Stimulated activated naive CD8-positive, alpha-beta T cell treated with anti-CD3 and anti-CD28 coated beads, Interleukin-15, amount 100 ng/mL, for 72 hours (primary cell): ENCODE data around the gene ETNK2.

ENCODE experiments used
- ATAC-seq: fragments of 150-1000 bp; cut with Tn5 transposase; 2 replicates; pipeline ENCODE4 v1.10.0; 2021; ENCODE audit warnings: mild to moderate bottlenecking, moderate library complexity
- DNase-seq, 2 donors: peaks; one replicate each; pipeline ENCODE4 v3.0.0; 2021 to 2022
- H3K27ac Mint-ChIP-seq, 2 donors: one replicate each; pipeline ENCODE4 v1.8.0; 2022; ENCODE audit warnings: mild to moderate bottlenecking in 2 of 2, mixed read lengths in 2 of 2, moderate library complexity in 2 of 2
- H3K27me3 Mint-ChIP-seq: one replicate; pipeline ENCODE4 v1.8.0; 2022; ENCODE audit warnings: mixed read lengths
- H3K4me1 Mint-ChIP-seq: one replicate; pipeline ENCODE4 v1.8.0; 2022; ENCODE audit warnings: mild to moderate bottlenecking, mixed read lengths
- H3K4me3 Mint-ChIP-seq, 2 donors: one replicate each; pipeline ENCODE4 v1.8.0; 2022; ENCODE audit warnings: mild to moderate bottlenecking in 2 of 2, mixed read lengths in 2 of 2, moderate library complexity in 1 of 2
- H3K9me3 Mint-ChIP-seq, 2 donors: one replicate each; pipeline ENCODE4 v1.8.0; 2022; ENCODE audit warnings: mixed read lengths in 2 of 2

ETNK2 gene

DNA sequence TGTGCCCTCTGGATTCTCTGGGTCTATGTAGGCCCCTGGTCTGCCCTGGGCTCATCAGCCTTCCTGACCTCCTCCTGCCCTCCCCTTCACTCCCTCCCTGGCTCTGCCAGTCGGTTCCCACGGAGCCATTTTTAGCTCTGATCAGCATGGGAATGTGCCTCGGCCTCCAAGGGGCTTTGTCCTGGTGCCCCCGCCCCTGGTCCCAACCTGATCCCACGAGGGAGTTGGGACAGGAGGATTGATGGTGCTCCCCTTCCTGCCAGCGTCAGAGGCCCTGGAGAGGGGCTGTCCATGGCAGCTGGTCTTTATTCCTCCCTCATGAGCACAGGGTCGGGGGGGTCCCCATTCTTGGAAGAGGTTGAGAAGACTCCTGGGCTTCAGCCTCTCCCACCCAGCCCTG is 24.9 kb downstream of the ETNK2 start:
- peaks cover 20% of the 10 kb centered on the region for H3K4me1 Mint-ChIP-seq
- no peaks in the 10 kb centered on the region for H3K9me3 Mint-ChIP-seq
- ATAC-seq (no peak), DNase-seq (no peak)
- H3K4me3 Mint-ChIP-seq: no peak overlapping the region
- H3K27me3 Mint-ChIP-seq: no peaks in the 10 kb centered on the region
- no peak overlapping the region for H3K27ac Mint-ChIP-seq

DNA sequence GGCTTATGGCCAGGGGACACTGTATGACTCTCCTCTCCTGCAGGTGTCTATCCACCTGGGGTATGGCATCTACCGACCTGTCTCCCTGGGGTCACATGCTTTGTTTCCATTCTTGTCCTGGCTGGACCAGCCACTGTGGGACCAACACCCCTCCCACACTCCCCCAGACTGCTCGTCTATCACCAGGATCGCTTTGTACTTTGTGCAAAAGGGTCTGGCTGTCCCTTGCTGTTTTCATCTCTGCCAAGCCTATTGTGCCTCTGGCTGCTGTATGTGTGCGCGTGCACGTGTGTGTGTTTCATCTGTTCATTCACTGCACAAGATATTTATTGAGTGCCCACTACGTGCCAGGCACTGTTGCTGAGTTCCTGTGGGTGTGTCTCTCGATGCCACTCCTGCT is 25.5 kb downstream of the ETNK2 start:
- DNase-seq: no peak
- no peak overlapping the region for H3K27ac Mint-ChIP-seq
- H3K4me1 Mint-ChIP-seq: peaks cover 20% of the 10 kb centered on the region
- H3K27me3 Mint-ChIP-seq: no peaks in the 10 kb centered on the region
- no peaks in the 10 kb centered on the region for H3K9me3 Mint-ChIP-seq
- no peak overlapping the region for H3K4me3 Mint-ChIP-seq
- ATAC-seq: no peak

DNA sequence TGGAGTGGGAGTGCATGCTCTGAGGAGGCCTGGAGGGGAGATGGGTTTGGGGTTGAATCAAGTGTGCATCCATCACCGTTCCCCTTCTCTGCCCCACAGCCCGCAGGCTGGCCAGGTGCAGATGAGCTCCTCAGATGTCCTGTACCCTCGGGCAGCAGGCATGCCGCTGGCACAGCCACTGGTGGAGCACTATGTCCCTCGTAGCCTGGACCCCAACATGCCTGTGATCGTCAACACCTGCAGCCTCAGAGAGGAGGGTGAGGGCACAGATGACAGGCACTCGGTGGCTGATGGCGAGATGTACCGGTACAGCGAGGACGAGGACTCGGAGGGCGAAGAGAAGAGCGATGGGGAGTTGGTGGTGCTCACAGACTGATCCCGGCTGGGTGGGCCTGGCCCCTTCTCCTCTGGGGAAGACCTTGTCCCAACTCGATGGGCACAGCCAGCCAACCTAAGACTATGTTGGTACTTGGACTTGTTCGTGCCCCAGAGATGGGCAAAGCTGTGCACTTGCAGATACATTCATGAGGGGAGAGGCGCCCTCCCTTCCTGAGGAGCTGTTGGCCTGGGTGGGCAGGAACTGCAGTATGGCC is 26.0 kb downstream of the ETNK2 start:
- Mint-ChIP-seq H3K27ac (no peak overlapping the region), H3K4me1 (peaks cover 20% of the 10 kb centered on the region), H3K27me3 (no peaks in the 10 kb centered on the region), H3K9me3 (no peaks in the 10 kb centered on the region), H3K4me3 (no peak overlapping the region)
- ATAC-seq (no peak), DNase-seq (no peak)

GRCh38 chr1:204124639-204125038 is 27.2 kb downstream of the ETNK2 start:
- H3K4me3 Mint-ChIP-seq: no peak overlapping the region
- H3K27me3 Mint-ChIP-seq: no peaks in the 10 kb centered on the region
- DNase-seq (no peak), ATAC-seq (no peak)
- no peak overlapping the region for H3K27ac Mint-ChIP-seq
- H3K4me1 Mint-ChIP-seq: peaks cover 20% of the 10 kb centered on the region
- no peaks in the 10 kb centered on the region for H3K9me3 Mint-ChIP-seq

GRCh38 chr1:204123376-204123775 is 28.5 kb downstream of the ETNK2 start:
- Mint-ChIP-seq H3K9me3 (no peaks in the 10 kb centered on the region), H3K4me3 (no peak overlapping the region), H3K4me1 (peaks cover 7% of the 10 kb centered on the region), H3K27ac (no peak overlapping the region), H3K27me3 (no peaks in the 10 kb centered on the region)
- ATAC-seq (peak; percentile 31), DNase-seq (no peak)

DNA sequence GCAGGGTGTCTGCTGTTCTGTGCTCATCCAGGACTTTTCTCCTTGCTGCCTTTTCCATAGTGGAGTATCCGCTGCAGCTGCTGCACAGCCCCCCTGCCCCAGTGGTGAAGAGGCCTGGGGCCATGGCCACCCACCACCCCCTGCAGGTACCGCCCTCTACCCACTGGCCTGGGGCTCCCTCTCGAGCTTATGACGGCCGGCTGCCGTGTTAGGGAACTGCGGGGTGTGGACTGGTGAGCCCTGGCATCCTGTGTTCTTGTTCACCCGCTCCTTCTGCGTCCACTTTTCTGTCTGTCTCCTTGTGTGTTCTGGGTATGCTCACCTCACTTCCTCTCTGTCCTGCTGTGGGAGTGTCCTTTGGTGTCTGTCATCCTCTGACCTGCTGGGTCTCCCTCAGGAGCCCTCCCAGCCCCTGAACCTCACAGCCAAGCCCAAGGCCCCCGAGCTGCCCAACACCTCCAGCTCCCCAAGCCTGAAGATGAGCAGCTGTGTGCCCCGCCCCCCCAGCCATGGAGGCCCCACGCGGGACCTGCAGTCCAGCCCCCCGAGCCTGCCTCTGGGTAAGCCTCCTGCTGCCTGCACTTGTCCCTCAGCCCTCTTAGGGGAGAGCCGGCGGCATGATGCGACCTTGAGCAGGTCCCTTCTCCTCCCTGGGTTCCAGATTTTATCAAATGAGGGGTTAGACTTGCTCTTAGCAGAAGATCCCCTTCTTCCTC is 29.8 kb downstream of the ETNK2 start:
- ATAC-seq (no peak), DNase-seq (no peak)
- Mint-ChIP-seq H3K27me3 (no peaks in the 10 kb centered on the region), H3K27ac (no peak overlapping the region), H3K4me1 (no peaks in the 10 kb centered on the region), H3K4me3 (no peak overlapping the region), H3K9me3 (no peaks in the 10 kb centered on the region)

DNA sequence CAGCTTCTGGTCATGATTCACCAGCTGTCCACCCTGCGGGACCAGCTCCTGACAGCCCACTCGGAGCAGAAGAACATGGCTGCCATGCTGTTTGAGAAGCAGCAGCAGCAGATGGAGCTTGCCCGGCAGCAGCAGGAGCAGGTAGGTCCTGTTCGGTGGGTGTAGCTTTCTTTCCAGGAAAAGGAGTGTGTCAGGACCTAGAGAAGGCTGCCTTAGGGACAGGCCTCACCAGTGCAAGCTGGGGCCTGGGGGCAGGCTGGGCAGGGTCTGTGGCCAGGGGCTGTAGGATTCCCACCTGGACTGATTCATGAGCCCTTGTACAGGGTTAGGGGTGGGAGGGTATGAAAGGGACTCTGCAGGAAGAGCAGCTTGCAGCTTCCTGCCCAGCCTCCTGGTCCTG is 35.3 kb downstream of the ETNK2 start:
- H3K27ac Mint-ChIP-seq: no peak overlapping the region
- DNase-seq (no peak), ATAC-seq (no peak)
- peaks cover 13% of the 10 kb centered on the region for H3K4me1 Mint-ChIP-seq
- H3K9me3 Mint-ChIP-seq: no peaks in the 10 kb centered on the region
- no peaks in the 10 kb centered on the region for H3K27me3 Mint-ChIP-seq
- no peak overlapping the region for H3K4me3 Mint-ChIP-seq

DNA sequence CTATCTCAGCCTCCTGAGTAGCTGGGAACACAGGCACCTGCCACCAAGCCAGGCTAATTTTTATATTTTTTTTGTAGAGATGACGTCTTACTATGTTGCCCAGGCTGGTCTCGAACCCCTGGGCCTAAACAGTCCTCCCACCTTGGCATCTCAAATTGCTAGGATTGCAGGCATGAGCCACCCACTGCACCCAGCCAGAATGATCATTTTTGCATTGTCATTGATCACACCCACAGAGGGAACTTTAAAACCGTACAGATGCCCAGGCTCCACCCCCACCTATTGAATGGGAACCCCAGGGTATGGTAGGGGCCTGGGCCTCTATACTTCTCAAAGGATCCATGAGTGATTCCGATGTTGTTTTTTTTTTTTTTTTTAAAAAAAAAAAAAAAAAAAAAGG is 36.7 kb downstream of the ETNK2 start:
- ATAC-seq (no peak), DNase-seq (no peak)
- Mint-ChIP-seq H3K27ac (no peak overlapping the region), H3K9me3 (no peaks in the 10 kb centered on the region), H3K27me3 (no peaks in the 10 kb centered on the region), H3K4me3 (no peak overlapping the region), H3K4me1 (peaks cover 13% of the 10 kb centered on the region)

DNA sequence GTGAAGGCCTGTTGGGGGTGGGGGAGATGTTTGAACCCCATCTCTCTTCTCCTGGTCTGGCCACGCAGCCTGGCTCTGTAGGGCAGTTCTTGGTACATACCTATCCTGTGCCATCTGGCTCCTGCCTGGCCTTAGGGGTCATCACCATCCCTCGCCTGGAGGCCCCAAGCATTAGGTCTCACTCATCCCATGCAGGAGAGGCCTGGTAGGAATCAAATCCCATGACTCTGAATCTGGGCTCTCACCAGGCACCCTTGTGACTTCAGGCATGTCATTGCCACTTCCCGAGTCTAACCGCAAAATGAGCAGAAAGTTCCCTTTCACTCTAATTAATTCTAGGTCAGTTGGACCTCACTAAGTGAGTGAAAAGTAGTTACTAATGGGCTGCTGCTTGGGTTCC is 37.2 kb downstream of the ETNK2 start:
- DNase-seq (no peak), ATAC-seq (no peak)
- Mint-ChIP-seq H3K9me3 (no peaks in the 10 kb centered on the region), H3K4me1 (peaks cover 13% of the 10 kb centered on the region), H3K27ac (no peak overlapping the region), H3K4me3 (no peak overlapping the region), H3K27me3 (no peaks in the 10 kb centered on the region)

GRCh38 chr1:204113896-204114295 is 37.9 kb downstream of the ETNK2 start:
- Mint-ChIP-seq H3K9me3 (no peaks in the 10 kb centered on the region), H3K4me3 (no peak overlapping the region)
- ATAC-seq: no peak

GRCh38 chr1:204112876-204113730 is 38.7 kb downstream of the ETNK2 start:
- DNase-seq (no peak), ATAC-seq (no peak)
- Mint-ChIP-seq H3K4me3 (no peak overlapping the region), H3K27ac (peak overlapping the region; percentile 50 to 85), H3K27me3 (no peaks in the 10 kb centered on the region), H3K9me3 (no peaks in the 10 kb centered on the region), H3K4me1 (peaks cover 13% of the 10 kb centered on the region)

More at GRCh38 chr1:204113896-204114295, 37.9 kb downstream of the ETNK2 start:
- no peaks in the 10 kb centered on the region for H3K27me3 Mint-ChIP-seq
- H3K4me1 Mint-ChIP-seq: peaks cover 13% of the 10 kb centered on the region
- H3K27ac Mint-ChIP-seq: peak overlapping the region in 1 of 2 donors; percentile 85
- DNase-seq: no peak

- no peak for ATAC-seq
- no peaks in the 10 kb centered on the region for H3K9me3 Mint-ChIP-seq
- H3K4me1 Mint-ChIP-seq: peaks cover 13% of the 10 kb centered on the region
- no peaks in the 10 kb centered on the region for H3K27me3 Mint-ChIP-seq
- H3K4me3 Mint-ChIP-seq: no peak overlapping the region
- no peak for DNase-seq
- no peak overlapping the region for H3K27ac Mint-ChIP-seq
Measured at GRCh38 chr1:204110894-204111633, 40.8 kb downstream of the ETNK2 start.

GRCh38 chr1:204108312-204109141 is 43.3 kb downstream of the ETNK2 start:
- no peak for DNase-seq
- no peaks in the 10 kb centered on the region for H3K9me3 Mint-ChIP-seq
- no peaks in the 10 kb centered on the region for H3K27me3 Mint-ChIP-seq
- peaks cover 18% of the 10 kb centered on the region for H3K4me1 Mint-ChIP-seq
- H3K27ac Mint-ChIP-seq: no peak overlapping the region
- H3K4me3 Mint-ChIP-seq: no peak overlapping the region
- ATAC-seq: no peak

DNA sequence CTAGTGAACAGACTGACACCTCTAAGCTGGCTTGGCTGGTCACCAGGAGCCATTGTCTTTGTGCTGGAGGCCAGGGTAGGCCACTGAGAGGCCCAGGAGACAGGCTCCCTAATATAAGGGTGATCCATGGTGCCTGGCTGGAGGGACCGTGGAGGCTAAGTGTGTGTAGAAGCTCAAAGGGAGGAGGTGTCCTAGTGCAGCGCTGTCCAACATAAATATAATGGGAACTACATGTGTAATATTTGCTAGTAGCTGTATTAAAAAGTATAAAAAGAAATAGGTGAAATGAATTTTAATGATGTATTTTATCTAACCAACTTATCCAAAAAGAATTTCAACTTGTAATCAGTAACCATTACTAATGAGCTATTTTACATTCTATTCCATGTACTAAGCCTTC is 44.0 kb downstream of the ETNK2 start:
- H3K27me3 Mint-ChIP-seq: no peaks in the 10 kb centered on the region
- H3K9me3 Mint-ChIP-seq: no peaks in the 10 kb centered on the region
- H3K4me1 Mint-ChIP-seq: peaks cover 24% of the 10 kb centered on the region
- ATAC-seq (no peak), DNase-seq (no peak)
- no peak overlapping the region for H3K4me3 Mint-ChIP-seq
- no peak overlapping the region for H3K27ac Mint-ChIP-seq

GRCh38 chr1:204106825-204107224 is 45.0 kb downstream of the ETNK2 start:
- Mint-ChIP-seq H3K4me3 (no peak overlapping the region), H3K4me1 (peaks cover 35% of the 10 kb centered on the region), H3K27me3 (no peaks in the 10 kb centered on the region), H3K9me3 (no peaks in the 10 kb centered on the region), H3K27ac (no peak overlapping the region)
- no peak for DNase-seq
- no peak for ATAC-seq
